GM18499 (cell line): ENCODE data around the gene CUEDC1.

Experiments
- ATAC-seq: cut with Tn5 transposase; IDR thresholded peaks from one replicate; pipeline ENCODE4 v1.9.1; 2021; ENCODE audit warnings: moderate number of reproducible peaks; ENCODE audit not compliant: insufficient read depth, unreplicated experiment

Gene CUEDC1

DNA sequence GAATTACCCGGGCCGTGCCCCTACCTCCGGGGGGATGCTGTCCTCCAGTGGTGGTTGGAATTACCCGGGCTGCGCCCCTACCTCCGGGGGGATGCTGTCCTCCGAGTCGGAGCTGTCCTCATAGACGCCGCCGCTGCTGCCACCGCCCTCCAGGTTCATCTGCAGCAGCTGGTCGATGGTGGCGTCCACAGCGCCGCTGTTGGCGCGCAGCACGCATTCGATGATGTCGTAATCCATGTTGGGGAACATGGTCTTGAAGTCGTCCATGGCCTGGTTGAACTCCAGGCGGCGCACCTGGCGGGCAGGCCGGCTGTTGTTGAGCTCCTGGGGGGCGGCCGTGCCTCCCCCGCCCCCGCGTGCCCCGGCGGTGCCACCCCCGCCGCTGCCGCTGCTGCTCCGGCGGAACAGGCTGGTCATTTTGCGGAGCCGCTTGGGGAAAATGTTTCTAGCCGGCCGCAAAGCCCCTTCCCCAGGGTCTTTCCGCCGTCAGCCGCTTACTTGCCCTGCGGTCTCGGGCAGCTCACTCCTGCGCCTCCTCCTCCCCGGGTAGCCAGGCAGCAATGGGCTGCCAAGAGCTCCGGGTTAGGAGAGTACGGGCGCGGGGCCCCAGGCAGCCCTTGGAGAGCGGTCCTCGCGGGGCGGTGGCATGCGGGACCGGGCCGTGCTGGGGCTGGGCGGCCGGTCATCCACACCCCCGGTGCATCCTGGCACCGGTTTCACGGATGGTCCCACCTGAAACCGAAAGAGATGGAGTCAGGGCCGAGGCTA, 69.9 kb downstream of the CUEDC1 start:
- no peak for ATAC-seq

- no peak for ATAC-seq
These were observed 73.3 kb downstream of the CUEDC1 start for GRCh38 chr17:57881783-57882351.

DNA sequence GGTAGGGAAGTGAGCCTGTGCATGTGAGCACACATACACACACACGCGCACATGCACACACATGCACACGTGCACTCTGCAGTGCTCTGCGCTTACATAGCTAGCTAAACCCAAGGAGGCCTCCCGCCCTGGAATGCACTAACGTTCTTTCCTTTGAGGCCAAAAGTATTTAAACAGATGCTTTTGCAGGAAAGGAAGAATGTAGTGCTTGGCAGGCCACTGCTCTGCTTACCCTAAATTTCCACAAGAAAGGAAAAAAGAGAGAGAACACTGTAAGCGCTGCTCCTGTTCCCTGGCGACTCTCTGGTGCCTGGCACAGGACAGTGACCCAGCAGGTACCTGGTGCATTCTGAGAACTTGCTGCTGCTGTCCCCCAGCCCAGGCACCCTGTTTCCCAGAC, 74.1 kb downstream of the CUEDC1 start:
- ATAC-seq: no peak

DNA sequence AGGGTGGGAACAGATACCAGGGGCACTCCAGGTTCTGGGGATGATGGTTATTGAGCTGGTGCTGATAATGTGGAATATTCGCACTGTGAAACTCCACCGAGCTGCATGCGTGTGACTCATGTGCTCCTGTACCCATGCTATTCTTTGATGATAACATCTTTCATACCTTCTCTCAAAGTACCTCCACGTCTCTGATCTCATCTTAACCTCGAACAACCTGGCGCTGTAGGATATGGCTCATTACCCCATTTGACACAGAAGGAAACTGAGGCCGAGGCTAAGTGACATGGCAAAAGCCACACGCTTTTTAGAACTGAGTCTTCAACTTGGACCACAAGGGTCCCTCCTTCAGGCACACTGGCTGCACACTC, 75.1 kb downstream of the CUEDC1 start:
- ATAC-seq: no peak

- no peak for ATAC-seq
These were observed 75.7 kb downstream of the CUEDC1 start for GRCh38 chr17:57879437-57880085.

- no peak for ATAC-seq
These were observed 77.3 kb downstream of the CUEDC1 start for GRCh38 chr17:57877803-57878377.

- ATAC-seq: no peak
These were observed 78.4 kb downstream of the CUEDC1 start for GRCh38 chr17:57876866-57877237.

- no peak for ATAC-seq
These were observed 79.0 kb downstream of the CUEDC1 start for GRCh38 chr17:57876023-57876865.

GRCh38 chr17:57875290-57876022, 79.8 kb downstream of the CUEDC1 start:
- no peak for ATAC-seq

DNA sequence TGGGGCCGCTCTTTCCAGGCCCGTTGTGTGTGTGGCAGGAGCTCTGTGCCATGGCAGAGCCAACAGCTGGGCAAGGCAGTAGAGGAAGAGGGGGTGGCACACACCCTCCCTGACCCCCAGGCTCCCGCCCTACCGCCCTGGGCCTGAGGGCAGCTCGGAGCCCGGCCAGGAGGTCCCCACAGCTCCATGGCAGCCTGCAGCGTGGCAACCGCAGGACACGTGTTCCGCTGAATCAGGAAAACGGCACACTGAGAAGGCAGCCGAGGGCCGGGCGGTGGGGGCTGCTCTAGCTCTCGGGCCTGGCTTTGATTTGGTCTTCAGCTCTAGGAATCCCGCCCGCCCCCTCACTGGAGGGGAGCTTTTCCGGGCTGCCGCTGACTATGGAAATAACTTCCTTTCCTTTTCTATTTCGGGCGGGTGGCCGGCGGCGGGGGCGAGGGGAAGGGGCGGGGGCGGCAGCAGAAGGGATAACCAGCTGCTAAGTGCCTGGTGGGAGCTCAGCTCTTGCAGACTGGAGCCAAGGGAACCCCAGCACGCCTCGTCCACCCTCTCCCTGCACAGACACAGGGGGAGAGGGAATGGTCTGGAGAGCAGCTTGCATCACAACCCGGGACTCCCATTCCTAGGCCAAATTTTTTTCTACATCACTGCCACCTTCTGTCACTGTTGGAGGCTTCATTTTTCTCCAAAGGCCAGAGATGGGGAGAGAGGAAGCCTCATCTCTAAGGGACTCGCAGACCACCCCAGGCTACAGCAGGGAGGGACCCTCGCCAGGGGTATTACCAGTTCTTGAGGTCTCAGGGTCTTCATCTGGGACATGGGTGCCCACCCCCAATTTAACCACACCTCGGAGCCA, 80.5 kb downstream of the CUEDC1 start:
- no peak for ATAC-seq

DNA sequence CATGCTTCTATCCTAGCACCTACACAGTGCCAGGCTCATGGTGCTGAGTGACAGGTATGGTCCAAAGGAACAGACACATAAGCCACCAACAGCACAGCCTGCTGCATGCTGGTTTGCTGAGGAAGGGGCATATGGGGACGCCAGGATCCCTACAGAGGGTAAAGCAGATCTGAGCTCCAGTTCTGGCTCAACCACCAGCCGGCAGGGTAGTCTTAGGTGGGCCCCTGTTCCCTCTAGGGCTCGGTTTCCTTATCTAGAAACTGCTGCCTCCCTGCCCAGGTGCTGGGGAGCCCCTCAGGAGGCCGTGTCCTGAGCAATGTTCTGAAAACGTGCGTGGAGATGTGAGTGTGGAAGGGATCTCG, 81.2 kb downstream of the CUEDC1 start:
- ATAC-seq: no peak

GRCh38 chr17:57873261-57874057, 81.8 kb downstream of the CUEDC1 start:
- no peak for ATAC-seq

DNA sequence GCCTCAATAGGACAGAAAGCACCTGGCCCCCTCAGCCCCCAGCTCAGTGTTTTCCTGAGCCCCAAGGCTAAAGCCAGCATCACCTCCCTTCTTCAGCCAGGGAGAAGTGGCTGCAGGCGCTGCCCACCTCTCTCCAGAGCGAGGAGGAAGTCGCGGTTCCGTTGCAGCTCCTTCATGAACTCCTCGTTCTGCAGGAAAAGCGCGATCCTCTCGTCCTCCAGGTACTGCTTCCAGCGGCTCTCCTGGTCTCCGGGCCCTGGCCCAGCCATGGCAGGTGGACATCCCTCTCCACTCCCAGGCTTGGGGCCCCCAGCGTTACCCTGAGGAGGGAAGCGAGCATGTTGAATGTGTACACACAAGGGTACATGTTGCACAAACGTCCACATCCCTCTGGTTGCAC, 82.7 kb downstream of the CUEDC1 start:
- no peak for ATAC-seq

DNA sequence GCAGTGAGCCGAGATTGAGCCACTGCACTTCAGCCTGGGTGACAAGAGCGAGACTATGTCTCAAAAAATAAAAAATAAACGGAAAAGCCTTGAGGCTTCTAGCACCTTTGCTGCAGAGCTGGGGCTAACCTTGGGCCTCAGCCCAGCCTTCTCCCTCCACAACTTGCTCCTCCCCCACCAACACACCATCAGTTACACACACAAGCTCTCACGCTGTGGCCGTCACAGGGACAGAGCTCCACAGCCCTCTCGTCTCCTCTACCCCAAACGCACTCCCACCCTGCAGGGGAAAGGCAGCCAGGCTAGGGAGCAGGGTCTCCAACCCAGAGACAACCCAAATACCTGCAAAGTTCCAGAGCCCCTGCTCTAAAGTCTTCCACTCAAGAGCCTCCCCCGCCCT, 83.3 kb downstream of the CUEDC1 start:
- ATAC-seq: no peak

DNA sequence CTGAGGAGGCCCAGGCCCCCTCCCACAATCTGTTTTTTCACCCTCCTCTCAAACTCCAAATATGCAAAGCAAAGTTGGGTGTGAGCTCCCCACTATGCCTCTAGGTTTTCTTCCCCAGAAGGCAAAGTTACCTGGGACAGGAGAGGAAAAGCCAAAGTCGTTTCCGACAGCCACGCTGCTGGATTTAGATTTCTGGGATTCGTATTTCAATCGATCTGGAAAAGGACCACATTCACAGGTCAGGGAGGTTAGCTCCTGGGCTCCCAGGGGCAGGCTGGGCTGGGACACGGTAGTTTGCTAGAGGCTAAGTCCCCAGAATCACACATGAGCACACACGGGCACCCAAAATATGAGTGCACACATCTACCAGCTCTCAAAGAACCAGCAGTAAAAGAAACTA, 84.1 kb downstream of the CUEDC1 start:
- no peak for ATAC-seq

DNA sequence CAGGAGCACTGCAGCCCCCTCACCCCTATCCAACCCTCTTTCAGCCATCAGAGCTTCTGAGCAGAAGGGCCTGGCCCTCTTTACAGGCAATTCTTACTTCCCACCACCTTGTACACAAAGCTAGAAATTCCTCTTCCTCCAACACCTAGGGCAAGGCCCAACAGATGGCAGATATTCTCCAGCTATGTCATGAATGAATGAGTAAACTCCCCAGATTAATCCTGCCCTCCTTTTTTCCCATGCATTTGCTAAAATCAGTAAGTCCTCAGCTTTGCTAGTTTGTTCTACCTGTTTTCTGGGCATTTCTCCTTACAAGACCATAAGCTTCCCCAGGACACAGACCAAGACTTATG, 85.0 kb downstream of the CUEDC1 start:
- ATAC-seq: no peak

GRCh38 chr17:57869617-57870282, 85.5 kb downstream of the CUEDC1 start:
- ATAC-seq: no peak
